Liver (tissue), 9 donors: Measurements from ENCODE around the gene KCNK17. TPM values are rescaled to one million over a fixed set of nuclear protein-coding genes. Genes with fewer than 3 reads are reported as not detected.

ENCODE experiments used
- DNase-seq: peaks from one replicate; pipeline ENCODE4 v3.0.0-alpha.2; 2017; ENCODE audit warnings: low spot score
- H3K27ac ChIP-seq, 2 donors: one replicate each; pipeline ENCODE4 v1.7.0; 2013; ENCODE audit warnings: inconsistent platforms in 2 of 2, low read length in 2 of 2, control low read depth in 1 of 2, low read depth in 1 of 2, mild to moderate bottlenecking in 1 of 2
- H3K27me3 ChIP-seq, 4 donors: one replicate each; pipeline versions ENCODE4 v1.6.1 to v1.7.0; 2013; ENCODE audit warnings: low read length in 3 of 4, inconsistent platforms in 1 of 4, mild to moderate bottlenecking in 1 of 4, moderate library complexity in 1 of 4; ENCODE audit not compliant: control insufficient read depth in 4 of 4, insufficient read depth in 4 of 4
- H3K36me3 ChIP-seq, 4 donors: one replicate each; pipeline versions ENCODE4 v1.6.1 to v1.7.0; 2013; ENCODE audit warnings: low read length in 3 of 4, mild to moderate bottlenecking in 3 of 4, low read depth in 1 of 4, moderate library complexity in 1 of 4; ENCODE audit not compliant: control insufficient read depth in 4 of 4, insufficient read depth in 3 of 4
- H3K4me1 ChIP-seq, 4 donors: one replicate each; pipeline versions ENCODE4 v1.6.1 to v1.7.0; 2013; ENCODE audit warnings: low read length in 3 of 4, mild to moderate bottlenecking in 3 of 4, moderate library complexity in 1 of 4; ENCODE audit not compliant: control insufficient read depth in 4 of 4, insufficient read depth in 4 of 4
- H3K4me3 ChIP-seq, 3 donors: one replicate each; pipeline versions ENCODE4 v1.6.1 to v1.7.0; 2013; ENCODE audit warnings: low read length in 3 of 3, control low read depth in 1 of 3, low read depth in 1 of 3, mild to moderate bottlenecking in 1 of 3
- H3K9ac ChIP-seq, 2 donors: one replicate each; pipeline ENCODE4 v1.7.0; 2013; ENCODE audit warnings: low read length in 2 of 2, mild to moderate bottlenecking in 2 of 2, moderate library complexity in 2 of 2, control low read depth in 1 of 2, low read depth in 1 of 2
- H3K9me3 ChIP-seq, 4 donors: one replicate each; pipeline versions ENCODE4 v1.6.1 to v1.7.0; 2013; ENCODE audit warnings: low read length in 3 of 4; ENCODE audit not compliant: control insufficient read depth in 4 of 4
- EGR1 ChIP-seq, 2 donors: IDR thresholded peaks; 2 replicates each; pipeline ENCODE4 v1.6.1; 2016 to 2018; ENCODE audit warnings: antibody characterized with exemption in 2 of 2, low read depth in 2 of 2
- FOXA1 ChIP-seq: IDR thresholded peaks from 2 replicates; pipeline ENCODE4 v1.6.1; 2016; ENCODE audit warnings: antibody characterized with exemption
- FOXA2 ChIP-seq: IDR thresholded peaks from 2 replicates; pipeline ENCODE4 v1.6.1; 2016; ENCODE audit warnings: antibody characterized with exemption
- GABPA ChIP-seq, 2 donors: IDR thresholded peaks in 1 of 2; conservative IDR thresholded peaks in 1 of 2; 2 replicates each; pipeline ENCODE4 v1.6.1; 2016; ENCODE audit warnings: antibody characterized with exemption in 2 of 2, mild to moderate bottlenecking in 1 of 2, moderate library complexity in 1 of 2
- HNF4A ChIP-seq, 2 donors: conservative IDR thresholded peaks; 2 replicates each; pipeline ENCODE4 v1.6.1; 2016; ENCODE audit warnings: antibody characterized with exemption in 2 of 2, mild to moderate bottlenecking in 2 of 2
- HNF4G ChIP-seq: IDR thresholded peaks from 2 replicates; pipeline ENCODE4 v1.6.1; 2016; ENCODE audit warnings: antibody characterized with exemption
- JUND ChIP-seq, 2 donors: IDR thresholded peaks; 2 replicates each; pipeline ENCODE4 v1.6.1; 2016; ENCODE audit warnings: antibody characterized with exemption in 2 of 2
- RAD21 ChIP-seq, 2 donors: IDR thresholded peaks; 2 replicates each; pipeline ENCODE4 v1.6.1; 2016; ENCODE audit warnings: antibody characterized with exemption in 2 of 2, mild to moderate bottlenecking in 2 of 2
- RXRA ChIP-seq, 2 donors: IDR thresholded peaks; 2 replicates each; pipeline ENCODE4 v1.6.1; 2017 to 2018; ENCODE audit warnings: antibody characterized with exemption in 2 of 2, mild to moderate bottlenecking in 1 of 2
- SP1 ChIP-seq: IDR thresholded peaks from 2 replicates; pipeline ENCODE4 v1.6.1; 2018; ENCODE audit warnings: antibody characterized with exemption, mild to moderate bottlenecking
- TAF1 ChIP-seq: conservative IDR thresholded peaks from 2 replicates; pipeline ENCODE4 v1.6.1; 2016; ENCODE audit warnings: antibody characterized with exemption, mild to moderate bottlenecking
- YY1 ChIP-seq: IDR thresholded peaks from 2 replicates; pipeline ENCODE4 v1.6.1; 2016; ENCODE audit warnings: antibody characterized with exemption, mild to moderate bottlenecking
- WGBS: extraction: QIAGEN DNeasy Blood & Tissue Kit; methylation state at CpG from one replicate; pipeline ENCODE4 v1.1.7; 2013; 5-methylcytosine and 5-hydroxymethylcytosine counted together
- polyA plus RNA-seq, 2 donors: library from polyadenylated mRNA; stranded (reverse) in 1 of 2; unstranded in 1 of 2; fragments of 200-250 nt in 1 of 2; fragments of >200 nt in 1 of 2; fragmentation: Nextera tagmentation in 1 of 2; extraction: Ambion mirVana in 1 of 2; gene quantifications; one replicate each; pipeline versions ENCODE4 v1.2.1 to v1.2.3, GENCODE V29; 2013 to 2015
- total RNA-seq, 2 donors: library from RNA; depleted of rRNA; stranded (reverse); fragments of >200 nt; gene quantifications; one replicate each; pipeline ENCODE4 v1.2.3, GENCODE V29; 2014
- TF ChIP-seq, protein P1 (sequence below): IDR thresholded peaks from 2 replicates; pipeline ENCODE4 v1.6.1; 2016; ENCODE audit warnings: antibody characterized with exemption
- TF ChIP-seq, protein P2 (sequence below): fragments of 150-350 bp; IDR thresholded peaks from 2 replicates; pipeline ENCODE4 v1.5.1; 2017; ENCODE audit warnings: improper control_type of control experiment, low read depth, low read length; ENCODE audit not compliant: missing input control
- TF ChIP-seq, protein P3 (sequence below): IDR thresholded peaks from 2 replicates; pipeline ENCODE4 v1.6.1; 2016; ENCODE audit warnings: antibody characterized with exemption
- TF ChIP-seq, protein P4 (sequence below): IDR thresholded peaks from 2 replicates; pipeline ENCODE4 v1.6.1; 2016; ENCODE audit warnings: antibody characterized with exemption
- donor health status: healthy.
- donor health status: healthy.
- donor health status: healthy.
- donor health status: healthy.
- donor health status: healthy.

The KCNK17 gene
- total and polyA plus RNA-seq, 4 donors: 0.19 to 1.9 (median 0.49) TPM

DNA sequence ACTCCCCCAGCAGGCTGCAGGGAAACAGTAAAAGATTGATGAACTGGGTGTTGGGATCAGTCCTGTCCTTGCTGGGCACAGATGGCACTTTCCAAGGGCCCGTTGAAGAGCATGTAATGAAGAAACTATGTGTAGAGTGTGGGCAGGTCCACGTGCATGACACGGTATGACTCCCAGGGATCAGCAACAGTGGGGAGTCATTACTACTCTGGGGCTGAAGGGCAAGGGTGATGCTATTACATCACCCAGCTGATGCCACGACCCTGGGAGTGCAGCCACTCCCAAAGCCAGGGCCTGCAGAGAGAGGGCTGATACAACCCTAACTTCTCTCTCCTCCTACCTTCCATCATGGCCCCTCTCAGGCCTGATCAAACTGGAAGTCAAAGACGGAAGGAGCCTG, 20.1 kb downstream of the KCNK17 start:
- DNase-seq: no peak

DNA sequence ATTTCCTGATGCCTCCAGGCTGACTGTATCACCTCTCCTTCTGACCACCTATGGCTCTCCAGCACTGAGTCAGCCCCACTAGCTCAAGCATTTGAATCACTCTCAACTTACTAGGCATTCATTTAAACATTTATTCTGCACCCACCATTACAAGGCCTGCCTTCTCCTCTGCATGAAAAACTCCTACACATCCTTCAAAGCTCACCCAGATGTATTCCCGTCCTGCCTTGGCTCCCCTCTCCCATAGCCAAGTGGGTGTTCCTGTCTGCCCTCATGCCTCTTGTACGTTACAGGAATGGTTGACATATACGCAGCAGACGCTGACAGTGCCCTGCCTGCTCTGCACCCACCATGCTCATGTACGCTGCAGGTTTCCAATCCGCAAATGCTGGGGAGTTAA, 21.6 kb downstream of the KCNK17 start:
- no peaks in the 10 kb centered on the region for H3K27me3 ChIP-seq
- no peak overlapping the region for H3K9ac ChIP-seq
- H3K4me1 ChIP-seq: peaks cover 11 to 29% (median 18%) of the 10 kb centered on the region in 4 donors
- H3K27ac ChIP-seq: no peak overlapping the region
- no peaks in the 10 kb centered on the region for H3K36me3 ChIP-seq
- no peak for DNase-seq
- WGBS: 95% methylated on average over 6 of the region's 6 CpGs
- no peak overlapping the region for H3K4me3 ChIP-seq
- no peaks in the 10 kb centered on the region for H3K9me3 ChIP-seq
- TF ChIP-seq SP1: no peak
- TF ChIP-seq FOXA1: no peak
- TF ChIP-seq FOXA2: no peak

More for the DNA sequence above, 20.1 kb downstream of the KCNK17 start:
- no peaks in the 10 kb centered on the region for H3K27me3 ChIP-seq
- H3K36me3 ChIP-seq: no peaks in the 10 kb centered on the region
- no peak overlapping the region for H3K27ac ChIP-seq
- H3K9ac ChIP-seq: no peak overlapping the region
- TF ChIP-seq, protein P1, sequence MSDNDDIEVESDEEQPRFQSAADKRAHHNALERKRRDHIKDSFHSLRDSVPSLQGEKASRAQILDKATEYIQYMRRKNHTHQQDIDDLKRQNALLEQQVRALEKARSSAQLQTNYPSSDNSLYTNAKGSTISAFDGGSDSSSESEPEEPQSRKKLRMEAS: no peak
- TF ChIP-seq TAF1 (no peak), YY1 (no peak), RAD21 (IDR thresholded peaks at IDR 0.05) (no peak), SP1 (peak; percentile 51), EGR1 (IDR thresholded peaks at IDR 0.05; ENCODE audit: low read depth in 2 of 2) (no peak), RXRA (IDR thresholded peaks at IDR 0.05) (peak; percentile 64 to 65), HNF4A (conservative IDR thresholded peaks at IDR 0.05) (peak; percentile 65), GABPA (IDR thresholded peaks at IDR 0.05 in 1 of 2, conservative IDR thresholded peaks at IDR 0.05 in 1 of 2) (no peak), JUND (IDR thresholded peaks at IDR 0.05) (no peak)
- TF ChIP-seq, protein P2, sequence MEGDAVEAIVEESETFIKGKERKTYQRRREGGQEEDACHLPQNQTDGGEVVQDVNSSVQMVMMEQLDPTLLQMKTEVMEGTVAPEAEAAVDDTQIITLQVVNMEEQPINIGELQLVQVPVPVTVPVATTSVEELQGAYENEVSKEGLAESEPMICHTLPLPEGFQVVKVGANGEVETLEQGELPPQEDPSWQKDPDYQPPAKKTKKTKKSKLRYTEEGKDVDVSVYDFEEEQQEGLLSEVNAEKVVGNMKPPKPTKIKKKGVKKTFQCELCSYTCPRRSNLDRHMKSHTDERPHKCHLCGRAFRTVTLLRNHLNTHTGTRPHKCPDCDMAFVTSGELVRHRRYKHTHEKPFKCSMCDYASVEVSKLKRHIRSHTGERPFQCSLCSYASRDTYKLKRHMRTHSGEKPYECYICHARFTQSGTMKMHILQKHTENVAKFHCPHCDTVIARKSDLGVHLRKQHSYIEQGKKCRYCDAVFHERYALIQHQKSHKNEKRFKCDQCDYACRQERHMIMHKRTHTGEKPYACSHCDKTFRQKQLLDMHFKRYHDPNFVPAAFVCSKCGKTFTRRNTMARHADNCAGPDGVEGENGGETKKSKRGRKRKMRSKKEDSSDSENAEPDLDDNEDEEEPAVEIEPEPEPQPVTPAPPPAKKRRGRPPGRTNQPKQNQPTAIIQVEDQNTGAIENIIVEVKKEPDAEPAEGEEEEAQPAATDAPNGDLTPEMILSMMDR: no peak
- TF ChIP-seq, protein P3, sequence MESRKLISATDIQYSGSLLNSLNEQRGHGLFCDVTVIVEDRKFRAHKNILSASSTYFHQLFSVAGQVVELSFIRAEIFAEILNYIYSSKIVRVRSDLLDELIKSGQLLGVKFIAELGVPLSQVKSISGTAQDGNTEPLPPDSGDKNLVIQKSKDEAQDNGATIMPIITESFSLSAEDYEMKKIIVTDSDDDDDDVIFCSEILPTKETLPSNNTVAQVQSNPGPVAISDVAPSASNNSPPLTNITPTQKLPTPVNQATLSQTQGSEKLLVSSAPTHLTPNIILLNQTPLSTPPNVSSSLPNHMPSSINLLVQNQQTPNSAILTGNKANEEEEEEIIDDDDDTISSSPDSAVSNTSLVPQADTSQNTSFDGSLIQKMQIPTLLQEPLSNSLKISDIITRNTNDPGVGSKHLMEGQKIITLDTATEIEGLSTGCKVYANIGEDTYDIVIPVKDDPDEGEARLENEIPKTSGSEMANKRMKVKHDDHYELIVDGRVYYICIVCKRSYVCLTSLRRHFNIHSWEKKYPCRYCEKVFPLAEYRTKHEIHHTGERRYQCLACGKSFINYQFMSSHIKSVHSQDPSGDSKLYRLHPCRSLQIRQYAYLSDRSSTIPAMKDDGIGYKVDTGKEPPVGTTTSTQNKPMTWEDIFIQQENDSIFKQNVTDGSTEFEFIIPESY: no peak
- TF ChIP-seq, protein P4, sequence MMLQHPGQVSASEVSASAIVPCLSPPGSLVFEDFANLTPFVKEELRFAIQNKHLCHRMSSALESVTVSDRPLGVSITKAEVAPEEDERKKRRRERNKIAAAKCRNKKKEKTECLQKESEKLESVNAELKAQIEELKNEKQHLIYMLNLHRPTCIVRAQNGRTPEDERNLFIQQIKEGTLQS: no peak
- no peaks in the 10 kb centered on the region for H3K9me3 ChIP-seq
- no peak overlapping the region for H3K4me3 ChIP-seq
- 47% methylated on average over 5 of the region's 5 CpGs for WGBS
- peaks cover 19 to 42% (median 28%) of the 10 kb centered on the region in 4 donors for H3K4me1 ChIP-seq

DNA sequence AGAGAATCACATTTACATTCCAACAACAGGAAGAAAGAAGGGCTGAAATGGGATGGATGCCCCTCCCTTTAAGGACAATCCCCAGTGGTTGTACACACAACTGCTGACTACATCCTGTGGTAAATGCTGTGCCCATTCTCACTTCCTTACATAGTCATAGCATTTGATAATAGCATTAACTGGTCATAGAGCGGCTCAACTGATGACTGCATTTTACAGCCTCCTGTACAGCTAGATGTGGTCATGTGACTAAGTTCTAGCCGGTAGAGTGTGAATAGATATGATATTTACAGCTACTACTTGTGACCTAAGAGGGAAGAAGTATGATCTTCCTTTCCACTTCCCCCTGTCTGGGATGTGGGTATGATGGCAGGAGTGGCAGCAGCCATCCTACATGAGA, 24.7 kb downstream of the KCNK17 start:
- Histone ChIP-seq H3K9me3 (no peaks in the 10 kb centered on the region), H3K27me3 (no peaks in the 10 kb centered on the region), H3K36me3 (no peaks in the 10 kb centered on the region), H3K27ac (no peak overlapping the region), H3K4me1 (peaks cover 0 to 8% (median 0%) of the 10 kb centered on the region in 4 donors), H3K9ac (no peak overlapping the region), H3K4me3 (no peak overlapping the region)
- 84% methylated on average over 2 of the region's 2 CpGs for WGBS
- TF ChIP-seq HNF4G: no peak
- TF ChIP-seq FOXA1: no peak
- TF ChIP-seq HNF4A (conservative IDR thresholded peaks at IDR 0.05): no peak
- TF ChIP-seq, protein P4: no peak
- DNase-seq: no peak
